GM18502 (cell line): Measurements from ENCODE around the gene SNAPC2.

Experiments
- ATAC-seq: cut with Tn5 transposase; IDR thresholded peaks from one replicate; pipeline ENCODE4 v1.9.1; 2021; ENCODE audit warnings: mild to moderate bottlenecking; ENCODE audit not compliant: unreplicated experiment, poor library complexity

Gene SNAPC2

DNA sequence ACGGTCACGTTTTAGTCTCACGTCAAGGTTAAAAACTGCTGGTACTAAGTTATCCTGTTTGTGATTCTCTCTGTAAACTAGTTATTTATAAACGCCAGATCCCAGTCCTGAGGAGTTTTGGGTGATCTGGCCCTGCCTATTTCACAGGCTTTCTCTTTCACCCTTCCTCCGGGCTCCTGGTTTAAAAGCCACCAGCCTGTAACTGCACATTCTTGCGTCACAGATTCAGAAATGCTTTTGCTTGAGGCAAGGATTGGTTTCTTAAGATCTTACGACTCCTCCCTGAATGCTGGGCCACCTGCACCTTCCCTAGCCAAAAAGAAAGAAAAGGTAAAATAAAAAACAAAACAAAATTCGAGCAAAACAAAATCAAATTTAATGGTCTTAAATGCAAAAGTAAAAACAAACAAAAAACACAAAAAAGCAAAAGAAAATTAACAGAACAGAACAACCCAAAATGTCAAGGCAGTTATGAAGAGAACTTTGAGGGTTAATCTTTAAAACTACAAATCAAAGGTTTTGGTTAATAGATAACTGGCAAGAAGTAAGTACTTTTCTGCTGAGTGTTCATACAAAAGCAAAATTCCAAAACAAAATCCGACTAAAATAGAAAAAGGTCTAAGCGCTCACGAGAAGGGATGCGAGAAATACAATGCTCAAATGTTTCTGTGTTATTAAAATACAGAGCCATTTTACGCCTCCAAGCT, 41.9 kb downstream of the SNAPC2 start:
- ATAC-seq = no peak

DNA sequence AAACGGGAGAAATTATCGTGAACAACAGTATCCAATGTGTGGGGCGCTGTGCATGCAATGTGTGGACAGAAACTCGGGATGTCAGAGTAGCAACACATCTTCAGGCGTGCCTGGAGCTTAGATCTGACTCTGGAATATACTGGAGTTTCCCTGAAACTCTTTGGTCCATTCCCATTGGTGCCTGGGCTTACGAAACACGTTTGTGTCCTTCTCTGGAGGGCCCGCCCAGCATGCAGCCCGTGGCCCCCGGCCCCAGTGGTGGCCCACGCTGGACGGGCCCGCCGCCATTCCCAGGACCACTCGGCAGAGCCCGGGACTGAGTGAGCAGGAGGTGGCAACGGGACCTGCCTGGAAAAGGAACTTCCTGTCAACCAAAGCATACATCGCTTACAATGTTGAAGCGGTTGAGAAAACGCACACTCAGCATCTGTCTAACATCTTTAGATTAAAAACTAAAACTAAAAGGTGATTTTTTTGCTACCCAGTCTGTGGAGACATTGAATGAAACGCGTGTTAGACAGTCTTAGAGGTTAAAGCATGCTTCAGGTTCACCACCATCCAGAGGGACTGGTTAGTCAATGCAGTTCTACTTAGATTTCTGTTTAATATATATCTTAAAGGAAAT, 42.6 kb downstream of the SNAPC2 start:
- ATAC-seq = no peak

DNA sequence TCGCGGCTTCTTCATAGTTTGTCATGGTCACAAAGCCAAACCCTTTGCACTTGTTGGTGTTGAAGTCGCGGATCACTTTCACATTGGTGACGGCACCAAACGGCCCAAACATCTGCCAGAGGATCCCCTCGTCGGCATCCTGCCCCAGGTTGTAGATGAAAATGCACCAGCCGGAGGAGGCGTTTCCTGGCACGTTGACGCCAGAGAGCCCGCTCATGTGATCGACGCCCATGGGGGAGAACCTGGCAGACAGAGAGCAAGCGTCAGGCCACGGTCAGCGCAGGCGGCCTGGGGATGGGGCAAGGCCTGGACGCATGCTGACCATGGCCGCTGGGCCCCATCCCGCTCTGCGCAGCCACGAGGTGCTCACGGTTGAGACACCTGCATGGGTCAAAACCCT, 43.4 kb downstream of the SNAPC2 start:
- no peak for ATAC-seq

DNA sequence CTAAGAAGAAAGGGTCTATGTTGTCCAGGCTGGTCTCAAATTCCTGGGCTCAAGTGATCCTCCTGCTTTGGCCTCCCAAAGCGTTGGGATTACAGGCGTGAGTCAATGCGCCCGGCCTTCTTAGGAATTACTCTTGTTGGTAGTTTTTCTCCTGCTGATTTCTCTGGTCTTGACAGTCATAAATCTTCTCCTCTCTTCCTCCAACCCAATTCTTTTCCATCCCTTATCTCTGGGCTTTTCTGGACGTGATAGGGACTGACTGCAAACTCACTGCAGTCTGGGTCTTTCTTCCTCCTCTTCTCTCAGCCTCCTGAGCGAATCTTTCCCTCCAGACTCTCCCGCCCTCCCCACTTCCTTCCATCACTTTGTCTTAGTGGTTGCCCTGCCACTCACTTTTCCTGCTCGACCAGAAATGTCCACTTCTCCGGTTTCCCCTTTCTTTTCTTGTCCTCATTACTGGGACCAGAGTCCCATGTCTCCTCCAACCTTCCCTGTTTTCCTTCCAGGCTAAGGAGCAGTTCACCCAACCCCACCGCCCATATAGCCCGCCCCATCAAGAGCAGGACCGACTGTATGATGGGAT, 45.2 kb downstream of the SNAPC2 start:
- ATAC-seq = no peak

DNA sequence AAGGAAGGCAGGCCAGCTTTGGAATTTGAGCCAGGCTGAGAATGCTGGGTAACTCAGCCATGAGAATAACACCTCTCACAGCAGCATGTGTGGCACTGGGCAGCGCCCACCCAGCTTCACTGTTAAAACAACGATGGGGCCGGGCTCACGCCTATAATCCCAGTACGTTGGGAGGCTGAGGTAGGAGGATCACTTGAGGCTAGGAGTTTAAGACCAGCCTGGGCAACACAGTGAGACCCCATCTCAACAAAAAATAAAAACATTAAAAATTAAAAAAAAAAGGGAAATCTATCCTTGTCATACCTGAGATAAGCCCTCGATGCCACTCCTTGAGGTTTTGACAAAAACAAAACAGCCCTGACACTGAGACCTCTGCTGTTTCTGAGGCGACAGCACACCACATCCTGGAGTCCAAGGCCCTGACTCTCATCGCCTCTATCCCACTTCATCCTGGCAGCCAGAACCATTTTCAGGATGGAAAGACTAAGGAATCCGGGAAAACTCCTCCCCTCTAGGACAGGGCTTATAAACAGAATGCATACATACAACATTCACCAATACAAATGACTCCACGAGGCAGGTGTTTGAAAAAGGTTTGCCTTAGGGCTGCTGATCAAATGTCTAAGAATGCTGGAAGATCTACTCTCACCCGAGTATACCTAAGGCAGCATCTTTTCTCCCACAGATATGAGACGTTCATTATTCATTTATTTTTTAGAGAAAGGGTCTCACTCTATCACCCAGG, 46.0 kb downstream of the SNAPC2 start:
- ATAC-seq = no peak

DNA sequence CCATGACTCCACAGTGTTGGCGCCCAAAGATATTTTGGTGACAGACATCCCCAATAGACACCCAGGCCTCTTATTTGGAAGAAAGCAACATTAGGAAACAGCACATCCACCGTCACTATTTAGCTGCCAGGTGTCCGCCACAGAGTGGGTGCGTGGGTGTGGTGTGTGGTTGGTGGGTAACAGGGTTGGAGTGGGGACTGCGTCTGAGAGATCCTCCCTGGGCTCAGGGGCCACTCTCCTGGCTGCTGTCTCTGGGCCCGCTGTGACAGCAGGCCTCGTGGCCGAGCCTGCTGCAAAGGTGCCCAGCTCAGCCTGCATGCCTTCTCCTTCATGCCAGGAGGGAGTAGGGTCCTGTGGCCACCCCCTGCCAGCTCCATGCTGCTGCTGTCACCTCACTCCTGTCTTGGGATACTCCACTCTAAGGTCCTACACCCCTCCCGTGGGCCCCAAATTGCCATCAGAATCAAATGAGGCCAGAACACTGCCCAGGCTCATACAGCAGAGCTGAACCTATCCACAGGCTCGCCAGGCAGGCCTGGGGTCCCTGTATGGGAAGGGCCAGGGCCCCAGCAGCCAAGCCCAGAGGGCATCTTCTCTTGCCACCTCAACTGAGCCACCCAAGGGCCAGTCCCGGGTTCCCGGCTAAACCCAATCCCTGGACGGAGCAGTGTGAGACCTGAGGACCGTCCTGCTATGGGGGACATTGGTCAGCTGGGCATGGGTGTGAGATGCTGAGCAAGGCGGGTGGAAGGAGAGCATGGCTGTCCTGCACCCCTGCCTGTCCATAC, 48.1 kb downstream of the SNAPC2 start:
- ATAC-seq = no peak

DNA sequence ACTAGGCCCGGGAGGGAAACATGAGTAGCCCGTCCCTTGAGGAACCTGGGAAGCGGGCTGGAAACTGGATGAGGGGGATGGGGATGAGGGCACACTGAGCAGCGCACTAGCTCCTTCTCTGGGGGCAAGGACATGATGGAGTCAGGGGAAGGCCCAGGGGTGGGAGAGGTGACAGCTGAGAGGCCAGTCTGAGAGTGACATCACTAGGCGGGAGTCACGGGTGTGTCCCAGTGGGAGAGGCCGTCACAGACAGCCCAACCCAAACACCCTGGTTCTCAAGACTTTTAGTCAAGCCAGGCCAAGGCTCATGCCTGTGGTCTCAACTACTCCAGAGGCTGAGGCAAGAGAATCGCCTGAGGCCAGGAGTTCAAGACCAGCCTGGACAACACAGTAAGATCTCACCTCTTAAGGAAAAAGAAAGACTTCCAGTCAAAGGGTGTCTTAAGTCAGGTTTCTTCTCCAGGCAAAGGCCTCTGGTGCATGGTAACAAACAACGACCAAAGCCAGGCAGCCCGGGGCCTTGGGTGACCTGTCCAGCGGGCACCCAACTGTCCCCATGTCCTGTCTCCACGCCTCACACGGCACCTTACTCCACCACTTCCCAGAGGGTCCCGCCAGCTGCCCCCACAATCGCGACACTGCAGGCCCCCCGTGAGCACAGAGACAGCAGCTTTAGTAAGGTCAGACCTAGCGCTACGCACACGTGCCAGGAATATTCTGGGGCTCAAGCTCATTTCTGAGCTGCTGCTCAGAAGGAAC, 48.8 kb downstream of the SNAPC2 start:
- ATAC-seq = no peak

DNA sequence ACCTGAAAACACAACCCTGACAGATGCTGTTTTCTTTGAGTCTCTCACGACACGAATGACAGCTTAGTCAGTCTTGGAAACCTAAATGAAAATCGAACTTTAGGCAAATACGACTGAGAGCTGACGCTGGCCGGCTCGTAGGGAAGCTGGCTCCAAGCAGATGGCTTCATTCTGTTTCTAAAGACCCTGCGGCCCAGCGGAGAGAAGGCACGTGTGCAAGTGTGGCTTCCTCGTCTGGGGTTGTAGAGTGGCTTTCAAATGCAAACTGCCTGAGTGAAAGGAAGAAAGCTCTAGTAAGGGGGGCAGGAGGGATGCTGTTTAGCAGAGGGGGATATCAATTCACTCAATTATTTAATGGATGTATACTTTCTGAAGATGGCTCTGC, 49.4 kb downstream of the SNAPC2 start:
- ATAC-seq = no peak

DNA sequence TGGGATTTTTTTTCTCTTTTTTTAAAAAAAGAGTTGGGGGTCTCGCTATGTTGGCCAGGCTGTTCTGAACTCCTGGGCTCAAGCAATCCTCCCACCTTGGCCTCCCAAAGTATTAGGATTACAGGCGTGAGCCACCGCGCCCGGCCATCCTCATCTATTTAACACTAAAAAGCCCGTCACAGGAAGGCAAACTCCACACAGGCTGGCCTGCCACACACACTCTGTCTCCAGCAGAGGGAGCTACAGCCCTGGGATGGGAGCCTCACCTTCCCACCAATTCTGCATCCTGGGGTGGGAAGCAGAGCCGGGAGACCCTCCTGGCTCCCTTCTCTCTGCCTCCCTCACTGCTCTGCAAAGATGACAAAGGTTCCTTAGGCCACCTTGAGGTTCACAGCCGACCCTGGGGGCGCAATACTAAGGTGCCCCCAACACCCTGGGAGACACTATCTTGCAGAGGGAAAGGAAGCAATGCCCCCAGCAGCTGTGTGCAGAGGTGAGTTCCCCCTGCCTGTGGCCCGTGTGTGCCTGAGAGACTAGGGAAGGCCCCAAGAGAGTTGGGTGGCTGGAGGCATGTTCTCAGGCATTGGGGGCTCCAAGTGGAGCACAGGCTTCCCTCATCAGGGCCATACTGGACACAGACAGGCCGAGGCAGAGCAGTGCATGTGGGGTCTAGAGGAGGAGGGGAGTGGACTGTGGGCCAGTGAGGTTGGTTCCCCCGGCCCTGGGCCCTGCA, 50.7 kb downstream of the SNAPC2 start:
- ATAC-seq = no peak

DNA sequence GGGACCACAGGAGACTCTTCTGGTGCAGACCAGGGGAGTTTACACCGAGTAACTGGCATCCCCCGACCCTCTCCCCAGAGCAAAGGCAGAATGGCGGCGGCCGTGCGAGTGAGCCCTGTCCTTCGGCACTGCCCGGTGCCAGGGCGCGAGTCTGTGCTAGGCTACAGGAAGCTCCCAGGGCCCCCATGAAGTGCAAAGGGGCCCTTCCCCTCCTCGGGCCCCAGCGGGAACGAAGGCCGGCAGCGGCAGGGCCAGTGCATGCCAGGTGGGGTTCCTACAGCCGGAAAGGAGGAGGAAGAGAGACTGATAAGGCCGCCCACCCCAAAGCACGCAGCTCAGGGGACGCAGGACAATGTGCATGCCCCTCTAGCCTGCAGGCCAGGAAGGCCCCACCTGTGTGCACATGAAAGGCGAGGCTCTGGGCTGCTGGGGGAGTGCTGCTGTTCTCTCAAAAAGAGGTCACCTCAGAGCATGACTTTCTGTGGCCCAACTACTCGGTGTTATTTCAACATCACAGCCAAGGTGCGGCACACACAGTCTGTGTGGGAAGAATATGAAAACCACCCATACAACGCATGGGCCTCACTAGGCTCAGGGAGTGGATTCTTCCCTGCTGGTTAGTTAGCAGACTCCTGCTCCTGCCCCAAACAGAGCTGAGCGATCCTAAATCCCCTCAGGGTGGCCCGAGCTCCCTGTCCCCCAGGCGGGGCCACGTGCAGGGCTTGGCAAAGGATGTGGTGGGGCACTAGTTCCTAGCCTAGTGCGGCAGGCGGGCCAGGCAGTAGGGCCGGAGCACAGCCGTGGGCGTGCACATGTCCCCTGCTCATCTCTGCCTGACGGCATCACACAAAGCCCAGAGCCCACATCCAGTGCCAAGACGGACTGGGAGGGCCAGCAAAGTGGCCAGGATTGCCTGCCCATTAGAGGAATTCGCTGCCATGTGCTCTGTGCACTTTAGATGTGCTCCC, 51.7 kb downstream of the SNAPC2 start:
- ATAC-seq = no peak
